HG03280 (cell line): Measurements from ENCODE around the gene BBC3.

ENCODE experiments used
- ATAC-seq: cut with Tn5 transposase; IDR thresholded peaks from one replicate; pipeline ENCODE4 v1.9.1; 2021; ENCODE audit warnings: mild to moderate bottlenecking, moderate library complexity; ENCODE audit not compliant: unreplicated experiment

The BBC3 gene

GRCh38 chr19:47232422-47233211, 1.6 kb upstream of the BBC3 start:
- no peak for ATAC-seq

- peak; percentile 35 for ATAC-seq
Measured at GRCh38 chr19:47231215-47232054, 436 bp upstream of the BBC3 start.

- peak; percentile 24 for ATAC-seq
Measured at GRCh38 chr19:47230054-47230920, 712 bp downstream of the BBC3 start.

GRCh38 chr19:47229676-47230053, 1.3 kb downstream of the BBC3 start:
- ATAC-seq: no peak

GRCh38 chr19:47228937-47229675, 1.9 kb downstream of the BBC3 start:
- ATAC-seq: no peak

GRCh38 chr19:47228168-47228936, 2.6 kb downstream of the BBC3 start:
- ATAC-seq: no peak

GRCh38 chr19:47227352-47228167, 3.4 kb downstream of the BBC3 start:
- ATAC-seq: no peak

GRCh38 chr19:47226426-47227351, 4.3 kb downstream of the BBC3 start:
- ATAC-seq: peak; percentile 24

GRCh38 chr19:47225746-47226425, 5.1 kb downstream of the BBC3 start:
- peak; percentile 38 for ATAC-seq

- no peak for ATAC-seq
Measured at GRCh38 chr19:47221890-47222289, 9.1 kb downstream of the BBC3 start.

GRCh38 chr19:47221080-47221841, 9.7 kb downstream of the BBC3 start:
- ATAC-seq: no peak

GRCh38 chr19:47215581-47215980, 15.4 kb downstream of the BBC3 start:
- ATAC-seq: no peak

- no peak for ATAC-seq
Measured at GRCh38 chr19:47210689-47211316, 20.2 kb downstream of the BBC3 start.

- no peak for ATAC-seq
Measured at GRCh38 chr19:47210180-47210490, 20.9 kb downstream of the BBC3 start.

- no peak for ATAC-seq
Measured at GRCh38 chr19:47209319-47210179, 21.4 kb downstream of the BBC3 start.
